H1 (cell line): ENCODE data around the gene ZMIZ1. TPM values are rescaled to one million over a fixed set of nuclear protein-coding genes. Genes with fewer than 3 reads are reported as not detected.

Source experiments
- CBX5 ChIP-seq: fragments of 300-800, 300-1000 bp; sonication (generic); IDR thresholded peaks from 2 replicates; pipeline ENCODE4 v1.7.1; 2016; ENCODE audit warnings: antibody characterized with exemption, low read length, low read depth
- CHD2 ChIP-seq: IDR thresholded peaks from 2 replicates; pipeline ENCODE4 v1.6.1; 2012; ENCODE audit warnings: low read length, improper control_type of control experiment
- JUN ChIP-seq: IDR thresholded peaks from 2 replicates; pipeline ENCODE4 v1.6.1; 2011; ENCODE audit warnings: low read depth, mild to moderate bottlenecking, improper control_type of control experiment, low read length
- TBP ChIP-seq: IDR thresholded peaks from 2 replicates; pipeline ENCODE4 v1.6.1; 2011; ENCODE audit warnings: low read depth, low read length, improper control_type of control experiment
- polyA plus RNA-seq, 7 experiments: library from polyadenylated mRNA; depleted of rRNA in 3 of 7; stranded (reverse) in 5 of 7; unstranded in 2 of 7; fragments of >200 nt in 5 of 7; fragments of 200-250 nt in 2 of 7; gene quantifications; 1 replicate in 5 of 7; 2 replicates in 1 of 7; 4 replicates in 1 of 7; pipeline versions ENCODE4 v1.2.1 to v1.2.3, GENCODE V29; 2011 to 2013; ENCODE audit warnings: missing spikeins in 2 of 7, mixed read lengths in 2 of 7
- total RNA-seq: library from RNA; stranded (reverse); fragmentation: NEBNext Ultra II Directional; extraction: Animal tissue kit (Norgen Biotek cat#: 25700); gene quantifications from 2 replicates; pipeline ENCODE4 v1.2.1, GENCODE V29; 2021

Gene ZMIZ1
- total and polyA plus RNA-seq, 2 of the 8 experiments (the other 6 are each of a cell fraction or from before 2014, with no cell fraction given) = 8.1 to 28.0 TPM

GRCh38 chr10:79170226-79170752 is 101.5 kb downstream of the ZMIZ1 start (continued):
- TF ChIP-seq CHD2 (no peak), TBP (no peak), CBX5 (no peak), JUN (no peak)
